NK-92 (cell line): ENCODE measurements around the gene RNF20.
"Not testable (repeated sequence)": the region's sequence is repeated elsewhere in the genome, so short reads cannot be mapped to it uniquely, and the experiment has no call there.

Source experiments
- DNase-seq: peaks from one replicate; lab custom pipeline; 2025; ENCODE audit not compliant: unreplicated experiment; lab: John Stamatoyannopoulos, UW

The RNF20 gene

DNA sequence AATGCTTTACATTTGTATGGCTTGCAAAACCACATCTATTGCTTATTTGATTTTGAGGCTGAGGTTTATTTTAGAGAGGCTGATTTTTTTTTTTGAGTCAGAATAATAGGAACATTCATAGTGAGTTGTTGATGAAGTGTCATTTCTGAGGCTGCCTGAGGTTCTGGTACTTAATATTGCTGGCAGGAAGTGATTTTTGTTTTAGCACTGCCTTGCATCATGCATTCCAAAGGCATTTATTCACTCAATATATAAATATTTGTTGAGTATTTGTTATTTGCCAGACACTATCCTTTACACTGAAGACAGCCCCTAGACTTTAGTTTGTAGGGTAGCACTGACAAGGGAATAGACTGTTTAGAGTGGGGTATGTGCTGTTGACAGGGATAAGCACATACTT lies 2.7 kb downstream of the RNF20 start:
- no peak for DNase-seq

DNA sequence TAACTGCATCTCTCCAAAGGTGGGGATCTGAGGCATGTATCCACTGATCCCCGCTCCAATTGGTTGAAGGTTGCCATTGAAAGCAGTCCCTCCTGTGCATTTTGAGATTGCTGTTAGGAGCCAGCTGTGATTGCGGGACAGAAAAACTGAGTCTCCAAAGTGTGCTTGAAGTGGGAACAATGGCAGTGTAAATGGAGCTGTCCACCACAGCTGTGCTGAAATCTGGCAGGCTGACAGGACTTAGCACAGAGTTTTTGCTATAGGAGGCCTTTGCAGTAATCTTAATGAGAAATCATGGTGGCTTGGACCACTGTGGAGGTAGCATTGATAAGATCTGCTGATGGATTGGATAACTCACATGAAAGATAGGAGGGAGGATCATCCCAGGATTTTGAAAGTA lies 3.3 kb downstream of the RNF20 start:
- no peak for DNase-seq

- no peak for DNase-seq
Measured at GRCh38 chr9:101540069-101540468, 6.4 kb downstream of the RNF20 start.

- no peak for DNase-seq
Measured at GRCh38 chr9:101543098-101543735, 9.6 kb downstream of the RNF20 start.

GRCh38 chr9:101549472-101550098 lies 15.9 kb downstream of the RNF20 start:
- not testable (repeated sequence) for DNase-seq

- DNase-seq = no peak
Measured at GRCh38 chr9:101561740-101562139, 28.1 kb downstream of the RNF20 start.

GRCh38 chr9:101562966-101563365 lies 29.3 kb downstream of the RNF20 start:
- DNase-seq = no peak

DNA sequence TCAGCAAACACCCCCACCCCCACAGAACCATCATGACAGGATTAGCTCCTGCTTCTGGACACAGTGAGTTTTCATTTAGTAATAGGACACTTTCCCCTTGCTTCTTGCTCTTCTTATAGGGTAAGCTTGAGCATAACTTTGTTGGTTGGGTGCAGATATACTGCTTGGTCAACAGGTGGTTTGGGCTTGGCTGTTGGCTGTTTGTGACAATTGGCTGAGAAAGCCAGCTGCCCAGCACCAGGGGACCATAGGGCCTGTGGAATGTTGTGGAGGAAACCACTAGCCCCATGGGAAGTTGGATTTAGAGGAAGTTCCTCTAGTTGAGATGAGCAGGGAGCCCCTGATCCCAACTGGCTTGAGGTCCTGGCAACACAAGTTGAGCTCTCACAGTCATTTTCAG lies 30.6 kb downstream of the RNF20 start:
- DNase-seq = no peak

DNA sequence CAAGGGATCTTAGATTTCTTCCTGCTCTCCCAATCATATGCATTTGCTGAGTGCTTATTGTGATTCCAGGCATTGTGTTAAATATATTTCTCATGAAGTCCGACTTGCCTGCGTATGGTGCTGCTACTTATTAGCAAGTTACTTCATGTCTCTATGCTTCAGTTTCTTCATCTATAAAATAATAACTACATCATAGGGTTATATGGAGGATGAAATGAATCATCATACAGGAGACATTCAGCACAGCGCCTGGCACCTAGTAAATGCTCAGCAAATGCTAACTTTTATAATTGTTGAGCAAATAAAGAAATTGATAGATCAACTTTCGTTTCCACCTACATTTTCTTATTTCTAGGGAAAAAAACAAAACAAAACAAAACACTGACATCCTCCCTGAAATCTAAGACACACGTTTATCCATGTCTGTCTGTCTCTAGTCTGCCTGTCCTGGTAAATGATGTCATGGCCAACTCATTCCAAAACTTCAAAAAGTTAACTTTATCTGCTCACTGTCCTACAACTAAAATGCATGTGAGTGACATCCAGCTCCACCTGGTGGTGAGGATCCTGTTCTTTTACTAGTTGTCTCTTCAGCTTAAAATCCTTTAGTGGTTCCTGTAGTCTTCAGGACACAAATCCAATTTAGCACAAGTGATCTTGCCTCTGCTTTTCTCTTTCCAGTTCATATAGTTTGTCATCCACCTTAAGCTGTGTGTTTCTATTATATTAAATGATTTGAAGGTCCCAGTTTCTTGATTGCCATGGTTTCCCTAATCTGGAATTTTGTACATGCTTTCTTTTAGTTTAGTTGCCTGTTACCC lies 33.5 kb downstream of the RNF20 start:
- no peak for DNase-seq

DNA sequence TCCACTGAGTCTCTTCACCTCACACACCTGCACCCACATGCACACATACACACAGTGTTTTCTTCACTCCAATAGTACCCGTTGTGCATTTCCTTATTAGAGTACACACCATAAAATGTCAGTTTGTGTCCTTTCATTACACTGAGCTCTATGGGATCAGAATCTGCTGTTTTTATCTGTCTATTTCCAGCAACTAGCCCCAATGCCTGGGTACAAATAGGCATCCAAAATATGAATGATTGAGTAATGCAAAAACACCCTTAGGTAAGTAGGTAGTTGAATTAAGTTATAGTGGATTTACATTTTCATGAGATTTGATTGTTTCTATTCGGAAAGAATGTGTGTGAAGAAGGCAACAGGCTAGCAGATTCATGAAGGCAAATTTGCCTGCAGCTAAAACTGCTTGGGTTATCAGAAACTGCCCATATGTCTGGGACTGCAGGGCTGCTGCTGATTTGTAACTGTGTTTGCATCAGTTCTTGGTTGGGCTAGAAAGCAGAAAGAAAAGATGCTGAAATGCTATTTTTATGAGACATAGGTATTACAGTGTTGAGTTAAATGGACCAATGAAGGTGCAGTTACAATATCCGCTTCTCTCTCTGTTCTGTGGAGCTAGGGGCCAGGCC lies 34.2 kb downstream of the RNF20 start:
- no peak for DNase-seq

GRCh38 chr9:101569741-101570501 lies 36.3 kb downstream of the RNF20 start:
- no peak for DNase-seq

GRCh38 chr9:101571114-101571513 lies 37.5 kb downstream of the RNF20 start:
- DNase-seq = no peak

- DNase-seq = no peak
Measured at GRCh38 chr9:101572316-101572715, 38.7 kb downstream of the RNF20 start.

DNA sequence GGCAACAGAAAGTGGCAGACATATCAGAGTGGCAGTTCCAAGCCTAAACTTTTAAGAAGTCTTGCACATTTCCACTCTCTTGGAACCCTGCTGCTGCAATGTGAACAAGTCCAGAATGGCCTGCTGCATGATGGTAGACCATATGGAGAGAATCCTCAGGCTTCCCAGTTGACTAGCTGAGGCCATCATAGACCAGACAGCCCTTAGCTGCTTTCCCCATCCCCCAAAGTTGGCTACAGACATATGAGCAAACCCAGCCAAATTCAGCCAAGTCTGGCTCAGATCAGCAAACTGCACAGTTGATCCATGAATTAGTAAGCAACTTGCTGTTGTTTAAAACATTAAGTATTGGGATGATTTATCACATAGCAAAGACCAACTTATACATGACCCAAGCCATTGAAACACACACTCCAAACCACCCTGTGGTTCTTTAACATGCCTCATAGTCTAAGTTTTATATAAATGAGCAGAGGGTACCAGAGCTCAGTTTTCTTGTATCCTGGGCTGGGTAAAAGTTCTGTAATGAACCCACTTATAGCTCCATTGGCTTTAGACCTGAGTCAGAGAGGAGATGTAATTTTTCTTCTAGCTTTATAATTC lies 41.2 kb downstream of the RNF20 start:
- DNase-seq = no peak

GRCh38 chr9:101578378-101578777 lies 44.7 kb downstream of the RNF20 start:
- no peak for DNase-seq

DNA sequence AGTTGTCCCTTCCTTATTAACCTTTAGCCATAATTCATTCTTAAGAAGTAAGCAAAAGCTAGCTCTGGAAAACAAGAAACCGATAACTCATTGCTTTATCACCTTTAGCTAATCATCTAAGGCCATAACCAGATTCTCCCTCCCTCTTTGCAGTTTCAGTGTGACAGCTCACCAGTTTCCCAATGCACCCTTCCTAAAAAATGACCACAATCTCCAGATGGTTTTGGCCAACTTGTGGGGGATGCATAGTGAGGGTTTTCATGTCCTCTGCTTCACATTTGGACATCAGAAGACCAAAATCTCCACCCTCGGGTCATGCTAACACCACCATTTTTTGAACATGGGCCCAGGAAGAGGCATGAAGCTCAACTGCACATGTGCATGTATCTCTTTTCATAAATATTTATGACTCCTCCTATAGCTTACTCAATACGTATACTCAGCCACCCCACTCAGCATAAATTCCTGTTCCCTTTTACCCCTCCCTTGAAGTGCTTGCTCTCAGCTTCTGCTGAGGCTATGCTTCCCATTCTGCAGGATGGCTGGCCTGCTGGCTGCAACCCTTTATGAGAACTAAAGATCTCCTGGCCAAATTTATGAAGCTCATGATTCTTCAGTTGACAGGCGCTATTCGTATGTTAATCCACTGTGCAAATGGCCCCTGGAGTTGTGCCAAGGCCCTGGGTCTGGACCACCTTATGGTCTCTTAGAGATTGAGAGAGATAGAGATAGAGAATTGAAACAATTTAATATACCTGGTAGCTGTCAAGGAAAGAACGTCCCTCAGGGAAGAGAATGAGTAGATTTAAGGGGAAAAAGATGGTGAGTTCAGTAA lies 46.3 kb downstream of the RNF20 start:
- no peak for DNase-seq

- DNase-seq = no peak
Measured at GRCh38 chr9:101582553-101582952, 48.9 kb downstream of the RNF20 start.

DNA sequence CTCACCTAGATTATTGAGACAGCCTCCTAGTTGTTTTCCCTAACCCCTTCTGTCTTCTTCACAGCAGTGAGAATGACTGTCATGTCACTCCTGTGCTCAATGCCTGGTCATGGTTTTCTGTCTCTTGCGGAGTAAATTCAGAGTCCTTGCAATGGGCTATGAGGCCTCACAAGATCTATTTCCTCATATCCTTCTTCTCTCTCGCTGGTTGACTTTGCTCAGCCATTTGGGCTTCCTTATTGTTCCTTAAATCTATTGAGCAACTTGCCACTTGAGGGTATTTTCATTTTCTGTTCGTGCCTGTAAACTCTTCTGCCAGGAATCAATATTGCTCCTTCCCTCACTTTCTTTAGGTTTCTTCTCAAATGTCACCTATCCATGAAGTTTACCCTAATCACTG lies 52.1 kb downstream of the RNF20 start:
- no peak for DNase-seq

DNA sequence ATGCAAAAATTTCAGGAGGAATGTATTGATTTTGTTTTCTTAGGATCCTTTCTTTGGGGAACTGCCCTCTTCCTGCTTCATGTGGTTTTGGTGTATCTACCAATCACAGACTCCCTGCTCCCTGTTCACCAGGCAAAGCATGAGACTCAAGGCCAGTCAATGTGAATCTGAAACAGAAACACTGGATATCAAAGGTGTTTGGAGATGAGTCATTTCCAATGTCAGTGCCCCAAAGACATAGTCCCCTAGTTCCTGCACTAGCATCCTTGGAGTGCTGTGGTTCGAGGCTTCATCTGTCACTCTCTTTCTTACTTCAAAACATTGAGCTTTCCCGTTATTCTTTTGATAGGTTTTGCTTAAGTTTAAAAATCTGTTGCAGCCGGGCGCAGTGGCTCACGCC lies 53.0 kb downstream of the RNF20 start:
- DNase-seq = no peak
